ENCODE data around the gene ZNF710.
"Not testable (repeated sequence)": the region's sequence is repeated elsewhere in the genome, so short reads cannot be mapped to it uniquely, and the experiment has no call there.

ZNF710 gene

DNA sequence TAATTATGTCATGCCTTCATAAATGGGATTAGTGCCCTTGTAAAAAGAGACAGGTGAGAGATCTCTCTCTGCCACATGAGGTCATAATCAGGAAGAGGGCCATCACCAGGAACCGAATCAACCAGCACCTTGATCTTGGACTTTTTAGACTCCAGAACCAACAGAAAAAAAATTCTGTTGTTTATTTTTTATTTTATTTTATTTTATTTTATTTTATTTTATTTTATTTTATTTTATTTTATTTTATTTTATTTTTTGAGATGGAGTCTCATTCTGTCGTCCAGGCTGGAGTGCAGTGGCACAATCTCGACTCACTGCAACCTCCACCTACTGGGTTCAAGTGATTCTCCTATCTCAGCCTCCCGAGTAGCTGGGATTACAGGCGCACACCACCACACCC lies 106.9 kb downstream of the ZNF710 start:
- DNase-seq, result not testable (repeated sequence)

DNA sequence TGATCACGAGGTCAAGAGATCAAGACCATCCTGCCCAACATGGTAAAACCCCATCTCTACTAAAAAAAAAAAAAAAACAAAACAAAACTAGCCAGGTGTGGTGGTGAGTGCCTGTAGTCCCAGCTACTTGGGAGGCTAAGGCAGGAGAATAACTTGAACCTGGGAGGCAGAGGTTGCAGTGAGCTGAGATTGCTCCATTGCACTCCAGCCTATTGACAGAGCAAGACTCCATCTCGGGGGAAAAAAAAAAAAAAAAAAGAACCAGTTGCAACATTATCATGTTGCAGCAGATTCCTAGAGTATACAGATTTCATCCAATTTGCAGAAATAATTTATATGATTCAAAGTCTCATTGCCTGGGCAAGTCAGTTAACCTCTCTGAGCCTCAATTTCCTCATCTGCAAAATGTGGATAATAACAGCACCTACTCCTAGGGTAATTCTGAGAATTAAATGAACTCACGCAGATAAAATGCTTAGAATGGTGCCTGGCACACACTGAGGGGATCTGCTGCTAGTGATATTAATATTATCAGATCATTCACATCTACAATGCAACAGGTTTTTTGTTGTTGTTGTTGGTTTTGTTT lies 108.1 kb downstream of the ZNF710 start:
- not testable (repeated sequence) for DNase-seq

DNA sequence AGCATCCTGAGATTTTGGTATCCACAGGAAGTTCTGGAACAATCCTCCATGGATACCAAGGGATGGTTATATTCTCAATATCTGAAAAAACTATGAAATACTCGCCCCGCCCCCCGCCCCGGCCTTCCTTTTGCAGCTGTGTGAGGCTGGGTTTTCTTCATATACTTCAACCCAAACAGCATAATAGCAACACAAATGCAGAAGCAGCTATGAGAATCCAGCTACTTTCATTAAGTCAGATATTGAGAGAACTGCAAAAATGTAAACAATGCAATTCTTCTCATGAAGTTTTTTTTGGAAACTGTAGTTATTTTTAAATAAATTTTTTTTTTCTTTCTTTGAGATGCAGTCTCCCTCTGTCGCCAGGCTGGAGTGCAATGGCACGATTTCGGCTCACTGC lies 112.0 kb downstream of the ZNF710 start:
- DNase-seq, result no peak

DNA sequence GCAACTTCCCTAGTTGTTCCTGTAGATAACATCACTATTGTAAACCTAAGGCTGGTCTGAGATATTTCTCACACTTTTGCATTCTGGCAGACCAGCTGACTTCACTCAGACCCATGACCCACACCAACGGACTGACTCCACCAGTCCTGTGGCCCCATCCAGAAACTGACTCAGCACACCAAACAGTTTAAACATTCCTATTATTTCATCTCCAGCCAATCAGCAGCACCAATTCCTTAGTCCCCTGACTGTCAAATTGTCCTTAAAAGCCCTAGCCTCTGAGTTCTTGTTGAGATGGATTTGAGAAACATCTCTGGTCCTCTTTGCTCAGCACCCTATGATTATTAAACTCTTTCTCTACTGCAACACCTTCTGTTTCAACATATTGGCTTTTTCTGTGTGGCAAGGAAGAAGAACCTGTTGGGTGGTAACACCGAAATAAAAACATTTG lies 113.4 kb downstream of the ZNF710 start:
- DNase-seq, result no peak

DNA sequence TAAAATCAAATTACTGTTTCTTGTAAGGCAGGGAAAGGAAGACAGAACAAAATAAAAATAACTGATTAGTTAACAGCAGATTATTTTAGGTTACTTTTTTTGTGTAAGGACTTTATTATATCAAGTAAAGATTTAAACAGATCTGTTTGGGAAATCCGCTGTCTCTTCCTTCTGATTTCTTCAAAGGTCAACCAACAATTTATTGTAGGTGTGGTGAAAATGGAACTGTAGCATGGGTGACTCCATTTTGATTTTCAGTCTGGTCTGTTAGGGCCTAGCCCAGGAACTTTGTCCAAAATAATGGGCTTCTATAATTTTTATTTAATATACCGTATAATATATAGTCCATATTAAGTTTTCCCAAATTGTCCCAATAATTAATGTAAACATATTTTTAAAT lies 114.7 kb downstream of the ZNF710 start:
- DNase-seq, result no peak

DNA sequence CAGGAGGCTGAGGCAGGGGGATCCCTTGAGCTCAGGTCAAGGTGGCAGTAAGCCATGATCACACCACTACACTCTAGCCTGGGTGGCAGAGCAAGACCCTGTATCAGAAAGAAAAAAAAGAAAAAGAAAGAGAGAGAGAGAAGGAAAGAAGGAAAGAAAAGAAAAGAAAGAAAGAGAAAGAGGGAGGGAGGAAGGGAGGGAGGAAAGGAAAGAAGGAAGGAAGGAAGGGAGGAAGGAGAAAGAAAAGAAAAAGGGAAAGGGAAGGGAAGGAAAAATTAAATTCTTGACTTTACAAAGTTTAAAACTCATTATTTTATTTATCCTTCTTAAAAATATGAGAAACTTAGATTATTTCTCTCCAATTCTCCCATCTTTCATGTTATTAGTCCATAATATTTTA lies 118.2 kb downstream of the ZNF710 start:
- DNase-seq, result no peak

DNA sequence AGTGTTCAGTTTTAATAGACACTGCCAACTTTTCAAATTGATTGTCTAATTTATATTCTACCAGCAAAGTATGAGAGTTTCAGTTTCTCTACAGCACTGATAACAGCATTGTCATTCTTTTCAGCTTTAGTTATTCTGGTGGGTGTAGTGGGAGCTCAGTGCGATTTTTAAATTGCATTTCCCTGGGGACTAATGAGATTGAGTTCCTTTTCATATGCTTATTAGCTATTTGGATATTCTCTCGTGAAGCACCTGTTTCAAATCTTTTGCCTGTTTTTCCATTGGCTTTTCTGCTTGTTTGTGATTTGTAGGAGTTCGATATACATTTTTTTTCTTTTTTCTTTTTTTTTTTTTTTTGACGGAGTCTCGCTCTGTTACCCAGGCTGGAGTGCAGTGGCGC lies 120.0 kb downstream of the ZNF710 start:
- no peak for DNase-seq

DNA sequence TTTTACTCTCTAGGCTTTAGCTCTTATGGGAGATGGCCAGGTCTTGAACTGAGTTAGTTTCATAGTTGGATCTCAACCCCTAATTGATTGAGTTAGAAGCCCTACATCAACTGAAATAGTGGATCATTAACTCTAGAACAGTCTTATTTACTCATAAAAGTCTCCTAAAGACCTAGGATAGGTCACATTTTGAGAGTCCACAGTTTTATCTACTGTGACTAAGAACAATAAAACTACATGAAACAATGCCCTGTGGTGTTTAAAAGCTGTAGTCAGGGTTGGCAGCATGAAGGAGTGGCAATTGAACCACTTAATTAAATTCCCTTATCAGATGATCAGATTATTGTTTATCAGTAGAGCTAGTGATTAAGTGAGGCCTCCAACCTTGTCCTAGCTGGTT lies 123.4 kb downstream of the ZNF710 start:
- DNase-seq, result no peak

DNA sequence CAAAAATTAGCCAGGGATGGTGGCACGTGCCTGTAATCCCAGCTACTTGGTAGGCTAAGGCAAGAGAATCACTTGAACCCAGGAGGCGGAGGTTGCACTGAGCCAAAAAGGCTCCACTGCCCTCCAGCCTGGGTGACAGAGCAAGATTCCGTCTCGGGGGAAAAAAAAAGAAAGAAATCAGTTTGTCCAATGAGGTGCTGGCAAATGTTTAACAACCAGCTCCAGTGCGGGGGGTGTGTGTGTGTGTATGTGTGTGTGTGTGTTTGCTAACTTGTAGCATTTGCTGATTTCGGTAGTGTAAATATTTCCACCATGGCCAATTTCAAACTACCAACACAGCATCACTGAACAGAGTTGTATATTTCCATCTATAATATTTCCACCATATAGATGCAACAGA lies 124.9 kb downstream of the ZNF710 start:
- DNase-seq, result no peak

DNA sequence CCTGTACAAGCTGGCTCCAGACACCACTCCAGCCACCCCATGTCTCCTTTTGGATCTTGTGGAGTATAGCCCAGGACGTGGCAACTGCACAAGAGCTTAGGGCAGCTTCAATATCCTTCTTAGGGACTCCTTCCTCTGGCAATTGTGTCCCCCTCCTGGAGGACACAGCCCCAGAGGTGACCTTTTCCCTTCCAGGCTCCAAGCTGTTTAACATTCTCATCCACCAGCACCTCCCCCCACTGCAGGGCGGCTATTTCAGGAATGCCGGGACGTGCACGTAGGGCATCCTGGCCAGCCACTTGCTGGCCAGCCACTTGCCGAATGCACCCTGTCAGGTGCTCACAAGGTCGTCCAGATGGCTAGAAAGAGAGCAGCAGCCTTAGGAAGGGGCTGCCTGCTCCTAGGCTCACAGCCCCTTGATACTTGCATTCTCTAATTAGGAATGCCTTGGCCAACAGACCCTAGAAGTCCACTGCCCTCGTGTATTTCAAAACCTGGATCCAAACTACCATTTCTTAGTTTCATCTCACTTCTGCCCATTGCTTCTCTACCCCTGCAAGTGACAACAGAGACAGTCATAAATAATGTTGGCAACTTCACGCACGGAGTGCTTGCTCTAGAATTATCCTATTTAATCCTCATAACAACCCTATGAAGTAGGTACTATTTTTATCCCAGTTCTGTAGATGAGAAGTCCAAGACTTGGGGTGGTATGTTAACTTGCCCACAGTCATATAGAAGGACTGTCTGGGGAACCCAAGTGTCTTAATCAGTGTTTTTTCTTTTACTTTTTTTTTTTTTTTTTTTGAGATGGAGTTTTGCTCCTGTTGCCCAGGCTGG lies 125.7 kb downstream of the ZNF710 start:
- no peak for DNase-seq

DNA sequence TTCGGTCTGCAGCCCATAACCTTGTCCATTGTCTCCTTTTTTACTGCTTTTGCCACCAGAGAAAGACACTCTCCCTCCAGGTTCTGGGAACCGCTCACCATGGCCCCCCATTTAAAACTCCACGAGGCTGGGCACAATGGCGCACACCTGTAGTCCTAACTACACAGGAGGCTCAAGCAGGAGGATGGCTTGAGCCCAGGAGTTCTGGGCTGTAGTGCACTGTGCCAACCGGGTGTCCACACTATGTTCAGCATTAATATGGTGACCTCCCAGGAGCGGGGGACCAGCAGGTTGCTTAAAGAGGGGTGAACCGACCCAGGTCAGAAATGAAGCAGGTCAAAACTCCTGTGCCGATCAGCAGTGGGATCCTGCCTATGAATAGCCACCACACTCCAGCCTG lies 129.2 kb downstream of the ZNF710 start:
- no peak for DNase-seq

Measured in CD4-positive, alpha-beta T cell treated with Interleukin-1 beta for 1 hour (primary cell).